GM12878 (cell line): ENCODE measurements around the gene BDP1. TPM values are rescaled to one million over a fixed set of nuclear protein-coding genes. Genes with fewer than 3 reads are reported as not detected.
"Not testable (repeated sequence)": the region's sequence is repeated elsewhere in the genome, so short reads cannot be mapped to it uniquely, and the experiment has no call there.

Source experiments
- ATAC-seq: fragments of 200-7000 bp; cut with Tn5 transposase; 3 replicates; pipeline ENCODE4 v1.9.1; 2020; ENCODE audit warnings: mild to moderate bottlenecking, moderate library complexity
- BruUV-seq: library from RNA; stranded (reverse); fragments of 400-500 nt; replicated peaks from 2 replicates; lab custom pipeline; 2021; lab: Mats Ljungman, UMichigan
- CTCF ChIA-PET: fragments of 300-600 bp; sonication (Branson Sonifier 250); formaldehyde crosslinking; extraction: SDS; loops from one replicate; lab custom pipeline; 2021; ENCODE audit warnings: inconsistent platforms; lab: Yijun Ruan, JAX
- POLR2A ChIA-PET: fragments of 350-600 bp; formaldehyde crosslinking; extraction: SDS; loops from one replicate; lab custom pipeline; 2021; ENCODE audit warnings: inconsistent platforms; lab: Charles Lee
- RAD21 ChIA-PET: fragments of 300-600 bp; sonication (Branson Sonifier 250); formaldehyde crosslinking; loops from one replicate; lab custom pipeline; 2023; ENCODE audit warnings: antibody characterized with exemption; ENCODE audit not compliant: unreplicated experiment; lab: Charles Lee
- SMC1A ChIA-PET: fragments of 300-600 bp; sonication (Branson Sonifier 250); formaldehyde crosslinking; loops from one replicate; lab custom pipeline; 2023; ENCODE audit not compliant: unreplicated experiment, uncharacterized antibody; lab: Charles Lee
- DNase-seq: peaks from one replicate; pipeline ENCODE4 v3.0.0-alpha.2; 2011; ENCODE audit warnings: low read depth, low spot score
- FAIRE-seq: peaks from 3 replicates; lab custom pipeline; 2011; peaks lifted over from hg19 to GRCh38; lab: Jason Lieb, UNC
- H2AFZ ChIP-seq: 2 replicates; pipeline ENCODE4 v1.6.0; 2011; ENCODE audit warnings: low read depth, low read length, control low read depth; ENCODE audit not compliant: control insufficient read depth
- H3K27ac ChIP-seq: 2 replicates; pipeline ENCODE4 v1.5.1; 2011; ENCODE audit warnings: control low read depth; ENCODE audit not compliant: control insufficient read depth, insufficient read depth
- H3K27me3 ChIP-seq, 2 experiments: replicated peaks in 1 of 2; 2 replicates each; pipeline versions ENCODE4 v1.6.0 to v1.6.1; 2011; ENCODE audit warnings: low read length in 1 of 2; ENCODE audit not compliant: control insufficient read depth in 2 of 2, insufficient read depth in 2 of 2
- H3K36me3 ChIP-seq, 2 experiments: 2 replicates each; pipeline ENCODE4 v1.5.1; 2011; ENCODE audit warnings: low read length in 1 of 2; ENCODE audit not compliant: control insufficient read depth in 2 of 2, insufficient read depth in 2 of 2
- H3K4me1 ChIP-seq: 2 replicates; pipeline ENCODE4 v1.6.1; 2011; ENCODE audit warnings: mild to moderate bottlenecking, low read length, moderate library complexity, mixed read lengths; ENCODE audit not compliant: control insufficient read depth, insufficient read depth
- H3K4me2 ChIP-seq: 2 replicates; pipeline ENCODE4 v1.6.0; 2011; ENCODE audit warnings: control low read depth; ENCODE audit not compliant: control insufficient read depth, insufficient read depth
- H3K4me3 ChIP-seq: fragments of 200-600 bp; sonication (generic); 2 replicates; pipeline ENCODE4 v1.5.1; 2016
- H3K79me2 ChIP-seq: 2 replicates; pipeline ENCODE4 v1.6.0; 2011; ENCODE audit warnings: low read length; ENCODE audit not compliant: control insufficient read depth, insufficient read depth
- H3K9ac ChIP-seq: 2 replicates; pipeline ENCODE4 v1.8.0; 2011; ENCODE audit warnings: low read length, control low read depth, mixed read lengths; ENCODE audit not compliant: control insufficient read depth, insufficient read depth
- H3K9me3 ChIP-seq: replicated peaks from 3 replicates; pipeline ENCODE4 v1.5.1; 2011; ENCODE audit warnings: mild to moderate bottlenecking, low read length; ENCODE audit not compliant: control insufficient read depth, insufficient read depth
- H4K20me1 ChIP-seq: 2 replicates; pipeline ENCODE4 v1.6.0; 2011; ENCODE audit not compliant: control insufficient read depth, insufficient read depth
- SPI1 ChIP-seq: IDR thresholded peaks from 2 replicates; pipeline ENCODE4 v1.6.1; 2011; ENCODE audit warnings: low read depth, mild to moderate bottlenecking, low read length, moderate library complexity, borderline replicate concordance; ENCODE audit not compliant: insufficient read depth
- WGBS: methylation state at CpG from one replicate; pipeline ENCODE4 v1.1.6; 2016; ENCODE audit warnings: low lambda C conversion rate; ENCODE audit not compliant: insufficient replicate concordance, insufficient coverage; ENCODE audit errors: missing lambda C conversion rate; 5-methylcytosine and 5-hydroxymethylcytosine counted together
- in situ Hi-C: fragments of 300-500 bp; cut with MboI; formaldehyde crosslinking; loops from 9 replicates; pipeline ENCODE4 v1.14.3; 2018; ENCODE audit warnings: mixed read lengths
- intact Hi-C: fragments of 100-400 bp; cut with micrococcal nuclease; formaldehyde crosslinking; loops from one replicate; pipeline ENCODE4 v1.14.2; 2022; ENCODE audit not compliant: unreplicated experiment
- polyA plus RNA-seq, 11 experiments: library from polyadenylated mRNA; depleted of rRNA in 4 of 11; unstranded in 6 of 11; stranded (reverse) in 5 of 11; fragments of >200 nt; fragmentation: Nextera tagmentation in 4 of 11; fragmentation: Illumina TruSeq in 1 of 11; extraction: Ambion mirVana in 4 of 11; extraction: Trizol in 1 of 11; gene quantifications; 1 replicate in 1 of 11; 2 replicates in 10 of 11; pipeline versions ENCODE4 v1.2.1 to v1.2.3, GENCODE V29; 2011 to 2016; ENCODE audit warnings: inconsistent platforms in 2 of 11, missing spikeins in 2 of 11, low read depth in 1 of 11
- total RNA-seq, 4 experiments: library from RNA; depleted of rRNA in 3 of 4; stranded (reverse); fragments of >200 nt in 3 of 4; fragmentation: Illumina TruSeq in 1 of 4; extraction: Trizol in 1 of 4; gene quantifications; 2 replicates each; pipeline versions ENCODE4 v1.2.1 to v1.2.3, GENCODE V29; 2013 to 2021

Gene BDP1
- total and polyA plus RNA-seq, 10 of the 15 experiments (the other 5 are each of a cell fraction or from before 2014, with no cell fraction given) = 6.1 to 31.1 (median 17.7) TPM

GRCh38 chr5:71410088-71410487 lies 45.4 kb upstream of the BDP1 start:
- H3K27ac ChIP-seq, DNase-seq, H3K4me1 ChIP-seq, in situ Hi-C loops, intact Hi-C loops, H2AFZ ChIP-seq, H3K4me2 ChIP-seq, CTCF ChIA-PET, H3K9ac ChIP-seq, SMC1A ChIA-PET, H4K20me1 ChIP-seq, H3K4me3 ChIP-seq, H3K36me3 ChIP-seq, H3K79me2 ChIP-seq, RAD21 ChIA-PET, FAIRE-seq, BruUV-seq, H3K27me3 ChIP-seq, POLR2A ChIA-PET, H3K9me3 ChIP-seq: not testable (repeated sequence)
- 35% methylated on average over 2 of the region's 2 CpGs for WGBS
- ATAC-seq = peak; percentile 41; the same call in 2 of the 3 replicates
- peak; percentile 10; the same call in 1 of the 2 replicates for TF ChIP-seq SPI1

DNA sequence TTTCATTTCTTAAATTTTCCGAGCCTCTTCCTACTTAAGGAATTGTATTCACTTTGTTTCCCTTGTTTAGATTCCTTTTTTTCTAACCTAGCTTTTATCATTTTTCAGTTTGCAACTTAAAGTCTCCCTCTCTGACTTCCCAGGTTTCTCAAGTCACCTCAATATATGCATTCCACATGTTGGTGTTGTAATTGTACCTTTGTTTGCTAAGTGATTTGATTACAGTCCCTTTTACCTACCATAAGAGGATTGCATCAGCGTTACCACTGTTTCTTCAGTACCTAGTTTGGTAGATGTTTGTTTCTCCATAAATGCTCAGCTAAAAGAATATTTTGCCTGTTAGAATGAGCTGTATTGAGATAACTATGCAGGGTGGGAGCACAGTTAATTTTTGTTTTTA lies 39.8 kb upstream of the BDP1 start:
- POLR2A ChIA-PET, H3K27ac ChIP-seq, H4K20me1 ChIP-seq, DNase-seq, in situ Hi-C loops, H3K79me2 ChIP-seq, H3K9me3 ChIP-seq, BruUV-seq, H3K9ac ChIP-seq, RAD21 ChIA-PET, ATAC-seq, H3K27me3 ChIP-seq, H3K4me3 ChIP-seq, H3K36me3 ChIP-seq, H2AFZ ChIP-seq, intact Hi-C loops, FAIRE-seq, H3K4me2 ChIP-seq, CTCF ChIA-PET, H3K4me1 ChIP-seq, SMC1A ChIA-PET: not testable (repeated sequence)
- WGBS = 38% methylated on average over 1 of the region's 2 CpGs

GRCh38 chr5:71418026-71418425 lies 37.4 kb upstream of the BDP1 start:
- BruUV-seq, RAD21 ChIA-PET, SMC1A ChIA-PET, in situ Hi-C loops, H3K27ac ChIP-seq, ATAC-seq, DNase-seq, H3K4me3 ChIP-seq, H2AFZ ChIP-seq, H3K4me2 ChIP-seq, H3K27me3 ChIP-seq, H4K20me1 ChIP-seq, H3K9ac ChIP-seq, FAIRE-seq, intact Hi-C loops, POLR2A ChIA-PET, H3K79me2 ChIP-seq, H3K36me3 ChIP-seq, H3K4me1 ChIP-seq, CTCF ChIA-PET, H3K9me3 ChIP-seq: not testable (repeated sequence)
- WGBS = 53% methylated on average over 1 of the region's 1 CpG

- BruUV-seq, H3K27ac ChIP-seq, ATAC-seq, H3K9me3 ChIP-seq, H3K4me3 ChIP-seq, H4K20me1 ChIP-seq, FAIRE-seq, CTCF ChIA-PET, POLR2A ChIA-PET, DNase-seq, intact Hi-C loops, RAD21 ChIA-PET, H3K4me2 ChIP-seq, in situ Hi-C loops, SMC1A ChIA-PET, H2AFZ ChIP-seq, H3K79me2 ChIP-seq, H3K27me3 ChIP-seq, H3K9ac ChIP-seq, H3K4me1 ChIP-seq, H3K36me3 ChIP-seq: not testable (repeated sequence)
- 0% methylated on average over 1 of the region's 1 CpG for WGBS
Measured at GRCh38 chr5:71421278-71421677, 34.2 kb upstream of the BDP1 start.
